ENCODE results near the gene NRCAM. TPM values are rescaled to one million over a fixed set of nuclear protein-coding genes. Genes with fewer than 3 reads are reported as not detected.

Gene NRCAM
- total and polyA plus RNA-seq, 2 of the 13 experiments (the other 11 are each of a cell fraction or from before 2014, with no cell fraction given), result 0.31 to 0.33 TPM

GRCh38 chr7:108370616-108371015, 85.6 kb downstream of the NRCAM start:
- Histone ChIP-seq H3K27me3 (ENCODE audit: control insufficient read depth in 1 of 2, insufficient read depth in 2 of 2, low read length in 2 of 2) (no peaks in the 10 kb centered on the region), H3K9me3 (ENCODE audit: low read length) (no peaks in the 10 kb centered on the region), H3K4me2 (ENCODE audit: low read depth, low read length) (no peak overlapping the region), H3K27ac (ENCODE audit: extremely low read length, insufficient read depth, low read length) (no peak overlapping the region), H3K9ac (ENCODE audit: insufficient read depth, low read depth, low read length) (no peak overlapping the region), H3K4me1 (ENCODE audit: insufficient read depth, low read length) (no peaks in the 10 kb centered on the region), H4K20me1 (ENCODE audit: insufficient read depth, low read length) (no peaks in the 10 kb centered on the region), H3K79me2 (ENCODE audit: insufficient read depth, low read length) (no peaks in the 10 kb centered on the region), H3K4me3 (replicated peaks in 1 of 3; ENCODE audit: insufficient read depth in 1 of 3, low read depth in 2 of 3, low read length in 3 of 3) (no peak overlapping the region), H2AFZ (ENCODE audit: low read length) (no peak overlapping the region), H3K36me3 (replicated peaks in 1 of 2; ENCODE audit: control insufficient read depth in 1 of 2, insufficient read depth in 2 of 2, low read length in 2 of 2) (no peaks in the 10 kb centered on the region)
- intact Hi-C loops (cut with micrococcal nuclease; ENCODE audit: unreplicated experiment), result no loop called here
- POLR2A ChIA-PET, result no interaction called here
- BruUV-seq (replicated peaks), result no TSS peak
- CTCF ChIA-PET (ENCODE audit: low intra/inter-chr PET ratio, low total read pairs), result no interaction called here
- TF ChIP-seq, protein P1, sequence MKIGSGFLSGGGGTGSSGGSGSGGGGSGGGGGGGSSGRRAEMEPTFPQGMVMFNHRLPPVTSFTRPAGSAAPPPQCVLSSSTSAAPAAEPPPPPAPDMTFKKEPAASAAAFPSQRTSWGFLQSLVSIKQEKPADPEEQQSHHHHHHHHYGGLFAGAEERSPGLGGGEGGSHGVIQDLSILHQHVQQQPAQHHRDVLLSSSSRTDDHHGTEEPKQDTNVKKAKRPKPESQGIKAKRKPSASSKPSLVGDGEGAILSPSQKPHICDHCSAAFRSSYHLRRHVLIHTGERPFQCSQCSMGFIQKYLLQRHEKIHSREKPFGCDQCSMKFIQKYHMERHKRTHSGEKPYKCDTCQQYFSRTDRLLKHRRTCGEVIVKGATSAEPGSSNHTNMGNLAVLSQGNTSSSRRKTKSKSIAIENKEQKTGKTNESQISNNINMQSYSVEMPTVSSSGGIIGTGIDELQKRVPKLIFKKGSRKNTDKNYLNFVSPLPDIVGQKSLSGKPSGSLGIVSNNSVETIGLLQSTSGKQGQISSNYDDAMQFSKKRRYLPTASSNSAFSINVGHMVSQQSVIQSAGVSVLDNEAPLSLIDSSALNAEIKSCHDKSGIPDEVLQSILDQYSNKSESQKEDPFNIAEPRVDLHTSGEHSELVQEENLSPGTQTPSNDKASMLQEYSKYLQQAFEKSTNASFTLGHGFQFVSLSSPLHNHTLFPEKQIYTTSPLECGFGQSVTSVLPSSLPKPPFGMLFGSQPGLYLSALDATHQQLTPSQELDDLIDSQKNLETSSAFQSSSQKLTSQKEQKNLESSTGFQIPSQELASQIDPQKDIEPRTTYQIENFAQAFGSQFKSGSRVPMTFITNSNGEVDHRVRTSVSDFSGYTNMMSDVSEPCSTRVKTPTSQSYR (CRISPR knock-in tag; IDR thresholded peaks at IDR 0.05; ENCODE audit: borderline replicate concordance), result no peak
- TF ChIP-seq STAT6 (CRISPR knock-in tag; IDR thresholded peaks at IDR 0.05; ENCODE audit: borderline replicate concordance) (no peak), HMGXB3 (CRISPR knock-in tag; IDR thresholded peaks at IDR 0.05; ENCODE audit: borderline replicate concordance) (no peak), ZNF160 (CRISPR knock-in tag; IDR thresholded peaks at IDR 0.05) (no peak), MXI1 (IDR thresholded peaks at IDR 0.05; ENCODE audit: borderline replicate concordance, low read depth, low read length) (no peak), CREB1 (IDR thresholded peaks at IDR 0.05) (no peak), CREB1 (CRISPR knock-in tag; IDR thresholded peaks at IDR 0.05) (no peak), ZNF430 (CRISPR knock-in tag; IDR thresholded peaks at IDR 0.05) (no peak), HOXA5 (CRISPR knock-in tag; IDR thresholded peaks at IDR 0.05) (no peak), ZNF3 (CRISPR knock-in tag; IDR thresholded peaks at IDR 0.05) (no peak)
- ATAC-seq, result no peak
- no peak for FAIRE-seq
- in situ Hi-C loops (cut with HindIII; ENCODE audit: extremely low pct_ligation_motif_present, low pct_unique_long_range_greater_than_20kb), result no loop called here
- DNase-seq (ENCODE audit: low spot score), result no peak
- 42% methylated on average over 2 of the region's 2 CpGs for WGBS (ENCODE audit: low lambda C conversion rate)

Data from HepG2 (cell line).